Skeletal muscle tissue (tissue), 4 donors: ENCODE results near the gene RALA. TPM values are rescaled to one million over a fixed set of nuclear protein-coding genes. Genes with fewer than 3 reads are reported as not detected.

Experiments
- H3K27ac ChIP-seq: one replicate; pipeline ENCODE4 v1.7.0; 2013; ENCODE audit warnings: mild to moderate bottlenecking, low read depth, low read length, inconsistent platforms
- H3K27me3 ChIP-seq, 3 donors: one replicate each; pipeline ENCODE4 v1.7.0; 2013; ENCODE audit warnings: low read length in 3 of 3; ENCODE audit not compliant: control insufficient read depth in 3 of 3, insufficient read depth in 3 of 3
- H3K36me3 ChIP-seq, 3 donors: one replicate each; pipeline ENCODE4 v1.7.0; 2013; ENCODE audit warnings: low read length in 3 of 3; ENCODE audit not compliant: control insufficient read depth in 3 of 3, insufficient read depth in 3 of 3
- H3K4me1 ChIP-seq, 3 donors: one replicate each; pipeline ENCODE4 v1.7.0; 2013; ENCODE audit warnings: low read length in 3 of 3, mild to moderate bottlenecking in 3 of 3; ENCODE audit not compliant: control insufficient read depth in 3 of 3, insufficient read depth in 3 of 3
- H3K4me3 ChIP-seq, 3 donors: one replicate each; pipeline ENCODE4 v1.7.0; 2013; ENCODE audit warnings: low read length in 3 of 3
- H3K9ac ChIP-seq, 3 donors: one replicate each; pipeline ENCODE4 v1.7.0; 2013; ENCODE audit warnings: low read length in 3 of 3, mild to moderate bottlenecking in 3 of 3, moderate library complexity in 2 of 3, low read depth in 1 of 3
- H3K9me3 ChIP-seq, 3 donors: one replicate each; pipeline ENCODE4 v1.7.0; 2013; ENCODE audit warnings: low read length in 3 of 3; ENCODE audit not compliant: control insufficient read depth in 3 of 3
- total RNA-seq: library from RNA; depleted of rRNA; stranded (reverse); fragments of >200 nt; gene quantifications from one replicate; pipeline ENCODE4 v1.2.3, GENCODE V29; 2014
- donor health status: Osteomylitis.

Gene RALA
- total RNA-seq, 1 donor from 2014 or later, result 11.5 TPM

DNA sequence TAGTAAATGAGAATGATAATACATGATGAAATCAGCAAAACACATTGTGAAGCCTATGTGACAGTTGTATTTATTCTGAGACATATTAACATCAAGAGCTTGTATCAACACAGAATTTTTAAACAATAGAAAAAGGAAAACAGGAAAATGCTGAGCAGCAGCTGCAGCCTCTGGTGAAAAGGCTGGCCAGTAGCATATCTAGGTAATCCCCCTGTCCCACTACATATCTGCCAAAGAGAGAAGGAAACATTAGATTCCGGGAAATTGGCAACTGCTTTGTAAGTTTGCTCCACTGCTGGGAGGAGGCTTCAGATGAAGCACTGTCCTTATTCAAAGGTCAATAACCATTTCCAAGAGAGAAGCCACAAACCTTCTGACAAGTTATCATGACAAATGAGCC lies 89.4 kb downstream of the RALA start:
- Histone ChIP-seq H3K27me3 (no peaks in the 10 kb centered on the region), H3K36me3 (peaks cover 0 to 1% (median 0%) of the 10 kb centered on the region in 3 donors), H3K4me3 (no peak overlapping the region), H3K4me1 (peaks cover 0 to 12% (median 3%) of the 10 kb centered on the region in 3 donors), H3K27ac (no peak overlapping the region), H3K9ac (no peak overlapping the region), H3K9me3 (peaks cover 0 to 5% (median 2%) of the 10 kb centered on the region in 3 donors)

DNA sequence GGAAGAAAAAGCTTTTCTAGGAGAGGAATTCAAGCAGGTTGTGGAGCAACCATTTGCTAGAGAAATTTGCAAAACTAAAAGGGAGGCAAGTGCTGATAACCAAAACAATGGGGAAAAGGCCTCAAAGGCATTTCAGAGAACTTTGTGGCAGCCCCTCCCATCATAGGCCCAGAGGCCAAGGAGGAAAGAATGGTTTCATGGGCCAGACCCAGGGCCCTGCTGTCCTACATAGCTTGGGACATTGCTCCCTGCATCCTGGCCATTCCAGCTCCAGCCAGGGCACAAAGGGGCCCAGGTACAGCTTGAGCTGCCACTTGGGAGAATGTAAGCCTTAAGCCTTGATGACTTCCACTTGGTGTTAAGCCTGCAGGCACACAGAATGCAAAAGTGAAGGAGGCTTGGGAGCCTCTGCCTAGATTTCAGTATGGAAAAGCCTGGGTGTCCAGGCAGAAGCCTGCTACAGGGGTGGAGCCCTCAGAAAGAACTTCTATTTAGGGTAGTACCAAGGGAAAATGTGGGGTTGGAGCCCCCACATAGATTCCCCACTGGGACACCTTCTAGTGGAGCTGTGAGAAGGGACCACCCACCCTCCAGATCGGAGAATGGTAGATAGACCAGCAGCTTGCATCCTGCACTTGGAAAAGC lies 91.2 kb downstream of the RALA start:
- no peak overlapping the region for H3K27ac ChIP-seq
- H3K4me1 ChIP-seq, result peaks cover 0 to 12% (median 3%) of the 10 kb centered on the region in 3 donors
- H3K36me3 ChIP-seq, result no peaks in the 10 kb centered on the region
- H3K9me3 ChIP-seq, result peaks cover 0 to 5% (median 2%) of the 10 kb centered on the region in 3 donors
- H3K9ac ChIP-seq, result no peak overlapping the region
- H3K4me3 ChIP-seq, result no peak overlapping the region
- H3K27me3 ChIP-seq, result no peaks in the 10 kb centered on the region

DNA sequence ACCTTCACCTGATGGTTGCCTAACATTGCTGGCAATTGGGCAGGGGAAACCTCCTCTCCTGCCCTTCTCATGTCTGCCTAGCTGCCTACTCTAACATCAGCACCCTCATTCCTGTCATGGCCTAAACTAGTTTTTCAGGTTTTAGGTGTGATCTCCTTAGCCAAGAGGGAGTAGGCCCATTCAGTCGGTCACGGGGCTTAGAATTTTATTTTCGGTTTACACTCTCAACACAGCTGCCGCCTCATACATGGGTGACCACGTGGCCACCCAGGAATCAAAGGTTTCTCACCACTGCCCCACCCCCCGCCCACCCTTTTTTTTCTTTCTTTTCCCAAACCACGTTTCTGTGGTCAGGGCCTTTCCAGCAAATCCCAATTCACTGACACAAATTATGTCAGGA lies 97.2 kb downstream of the RALA start:
- H3K4me1 ChIP-seq, result no peaks in the 10 kb centered on the region
- H3K27ac ChIP-seq, result no peak overlapping the region
- no peak overlapping the region for H3K4me3 ChIP-seq
- H3K27me3 ChIP-seq, result no peaks in the 10 kb centered on the region
- no peak overlapping the region for H3K9ac ChIP-seq
- no peaks in the 10 kb centered on the region for H3K9me3 ChIP-seq
- no peaks in the 10 kb centered on the region for H3K36me3 ChIP-seq

DNA sequence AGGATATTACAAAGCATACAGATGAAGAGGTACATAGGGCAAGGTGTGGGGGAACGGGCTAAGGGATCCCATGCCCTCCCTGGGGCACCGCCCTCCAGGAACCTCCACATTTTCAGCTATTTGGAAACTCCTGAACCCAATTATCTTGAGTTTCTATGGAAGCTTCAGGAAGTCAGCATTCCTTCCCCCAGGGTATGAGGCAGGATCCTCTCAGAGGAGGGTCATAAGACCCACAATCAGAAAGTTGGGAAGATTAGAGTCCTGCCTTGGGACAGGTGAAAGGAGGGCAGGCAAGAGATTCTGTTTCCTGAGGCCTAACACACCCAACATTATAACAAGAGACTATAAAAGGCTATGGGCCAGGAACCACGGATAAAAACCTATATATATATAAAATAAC lies 98.0 kb downstream of the RALA start:
- Histone ChIP-seq H3K27me3 (no peaks in the 10 kb centered on the region), H3K9me3 (no peaks in the 10 kb centered on the region), H3K4me3 (no peak overlapping the region), H3K36me3 (no peaks in the 10 kb centered on the region), H3K9ac (no peak overlapping the region), H3K4me1 (no peaks in the 10 kb centered on the region), H3K27ac (no peak overlapping the region)

DNA sequence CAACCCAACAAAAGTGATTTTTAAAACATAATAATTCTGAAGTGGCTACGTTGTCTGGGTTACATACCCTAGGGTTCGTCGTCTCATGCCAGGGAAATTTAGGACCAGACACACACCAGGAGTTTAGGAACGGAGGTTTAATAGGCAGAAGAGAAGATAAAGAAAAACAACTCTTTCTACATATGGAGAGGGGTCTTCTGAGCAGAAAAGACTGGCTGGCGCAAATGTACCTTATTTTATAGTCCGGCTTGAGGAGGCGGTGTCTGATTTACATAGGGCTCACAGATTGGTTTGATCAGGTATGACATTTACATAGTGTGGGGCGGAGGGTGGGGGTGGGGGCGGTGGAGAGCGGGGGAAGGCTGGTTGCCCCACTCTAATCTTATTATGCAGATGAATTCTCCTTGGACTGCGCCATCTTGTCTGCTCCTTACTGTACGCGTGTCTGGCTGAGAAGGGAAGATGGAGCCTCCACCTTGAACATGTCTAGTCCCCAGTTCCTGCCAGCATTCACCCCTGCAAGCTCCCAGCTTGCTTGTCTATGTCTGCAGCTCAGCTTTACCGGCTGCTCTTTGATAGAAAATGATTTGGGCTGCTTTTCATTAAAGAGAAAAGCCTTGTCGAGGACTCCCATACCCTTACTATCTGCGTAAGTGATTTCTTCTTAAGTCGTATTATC lies 98.7 kb downstream of the RALA start:
- no peak overlapping the region for H3K4me3 ChIP-seq
- H3K36me3 ChIP-seq, result no peaks in the 10 kb centered on the region
- H3K9me3 ChIP-seq, result no peaks in the 10 kb centered on the region
- H3K27ac ChIP-seq, result no peak overlapping the region
- H3K9ac ChIP-seq, result no peak overlapping the region
- no peaks in the 10 kb centered on the region for H3K27me3 ChIP-seq
- no peaks in the 10 kb centered on the region for H3K4me1 ChIP-seq

DNA sequence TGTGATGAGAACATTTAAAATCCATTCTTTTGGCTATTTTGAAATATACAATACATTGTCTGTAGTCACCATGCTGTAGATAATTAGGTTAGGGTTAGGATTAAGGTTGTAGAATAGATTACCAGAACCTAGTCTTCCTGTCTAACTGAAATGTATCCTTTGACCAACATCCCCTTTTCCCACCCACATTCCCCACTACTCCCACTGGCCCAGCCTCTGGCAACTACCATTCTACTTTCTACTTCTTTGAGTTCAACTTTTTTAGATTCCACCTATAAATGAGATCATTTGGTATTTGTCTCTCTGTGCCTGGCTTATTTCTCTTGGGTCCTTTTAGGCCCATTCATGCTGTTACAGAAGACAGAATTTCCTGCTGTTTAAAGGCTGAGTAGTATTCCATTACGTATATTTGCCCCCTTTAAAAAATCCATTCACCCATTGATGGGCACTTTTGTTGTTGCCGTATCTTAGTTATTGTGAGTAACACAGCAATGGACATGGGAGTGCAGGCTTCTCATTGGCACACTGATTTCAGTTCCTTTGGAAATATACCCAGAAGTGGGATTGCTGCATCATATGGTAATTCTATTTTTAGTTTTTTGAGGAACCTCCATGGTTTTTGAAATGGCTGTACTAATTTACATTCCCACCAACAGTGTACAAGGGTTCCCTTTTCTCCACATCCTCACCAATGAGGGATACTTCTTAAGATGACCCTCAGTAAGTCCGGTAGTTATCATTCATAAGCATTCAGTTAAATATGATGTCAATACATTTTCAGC lies 104.0 kb downstream of the RALA start:
- Histone ChIP-seq H3K9me3 (no peaks in the 10 kb centered on the region), H3K36me3 (no peaks in the 10 kb centered on the region), H3K4me1 (peaks cover 0 to under 1% (median 0%) of the 10 kb centered on the region in 3 donors), H3K9ac (no peak overlapping the region), H3K4me3 (no peak overlapping the region), H3K27me3 (no peaks in the 10 kb centered on the region), H3K27ac (no peak overlapping the region)

DNA sequence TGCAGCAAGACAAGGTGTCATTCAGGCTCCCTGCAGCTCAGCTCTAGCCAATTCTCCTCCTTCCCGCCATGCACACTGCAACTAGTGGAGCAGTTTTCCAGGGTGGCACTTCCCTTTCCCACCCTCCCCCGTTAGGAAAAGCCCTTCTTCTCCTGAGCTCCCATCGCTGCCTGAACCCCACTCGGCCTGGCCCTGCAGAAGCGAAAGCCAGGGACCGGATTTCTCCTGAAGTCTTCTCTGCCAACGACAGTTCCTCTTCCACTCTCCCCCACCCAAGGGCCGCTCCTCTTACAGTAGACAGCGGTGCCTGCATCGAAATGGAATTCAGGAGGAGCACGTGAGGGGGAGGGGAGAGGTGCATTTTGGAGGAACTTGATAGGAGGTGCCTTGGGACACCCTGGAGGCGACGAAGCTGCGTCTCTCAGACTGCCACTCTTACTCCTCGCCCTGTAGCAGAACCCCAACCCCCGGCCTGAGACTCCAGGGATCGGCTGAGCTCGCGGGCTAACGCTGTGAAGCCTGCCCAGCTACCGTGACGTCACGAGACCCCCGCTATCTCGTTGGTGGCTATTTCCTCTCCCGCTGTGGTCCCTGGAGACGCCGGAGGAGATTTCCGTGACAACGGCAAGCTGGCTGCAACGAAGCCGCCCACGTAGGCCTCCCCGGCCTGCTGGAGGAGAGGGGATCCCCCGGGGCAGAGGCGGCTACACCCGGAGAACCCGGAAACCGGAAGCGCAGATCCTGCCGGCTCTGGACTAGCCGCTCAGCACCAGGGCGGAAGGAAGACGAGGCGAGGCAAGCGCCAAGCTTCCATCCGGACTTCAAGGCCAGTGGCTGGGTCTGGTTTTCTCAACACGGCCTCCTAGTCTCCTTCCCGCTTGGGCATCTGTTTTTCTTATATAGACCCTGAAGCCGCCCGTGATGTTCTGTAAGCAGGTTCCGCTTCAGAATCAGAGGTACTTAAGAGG lies 109.7 kb downstream of the RALA start:
- H3K9me3 ChIP-seq, result no peaks in the 10 kb centered on the region
- peak overlapping the region; percentile 54 to 79 (median 77) for H3K9ac ChIP-seq
- no peaks in the 10 kb centered on the region for H3K27me3 ChIP-seq
- no peaks in the 10 kb centered on the region for H3K36me3 ChIP-seq
- peak overlapping the region; percentile 77 to 90 (median 90) for H3K4me3 ChIP-seq
- H3K4me1 ChIP-seq, result peaks cover 13 to 19% (median 17%) of the 10 kb centered on the region in 3 donors
- H3K27ac ChIP-seq, result peak overlapping the region; percentile 62

DNA sequence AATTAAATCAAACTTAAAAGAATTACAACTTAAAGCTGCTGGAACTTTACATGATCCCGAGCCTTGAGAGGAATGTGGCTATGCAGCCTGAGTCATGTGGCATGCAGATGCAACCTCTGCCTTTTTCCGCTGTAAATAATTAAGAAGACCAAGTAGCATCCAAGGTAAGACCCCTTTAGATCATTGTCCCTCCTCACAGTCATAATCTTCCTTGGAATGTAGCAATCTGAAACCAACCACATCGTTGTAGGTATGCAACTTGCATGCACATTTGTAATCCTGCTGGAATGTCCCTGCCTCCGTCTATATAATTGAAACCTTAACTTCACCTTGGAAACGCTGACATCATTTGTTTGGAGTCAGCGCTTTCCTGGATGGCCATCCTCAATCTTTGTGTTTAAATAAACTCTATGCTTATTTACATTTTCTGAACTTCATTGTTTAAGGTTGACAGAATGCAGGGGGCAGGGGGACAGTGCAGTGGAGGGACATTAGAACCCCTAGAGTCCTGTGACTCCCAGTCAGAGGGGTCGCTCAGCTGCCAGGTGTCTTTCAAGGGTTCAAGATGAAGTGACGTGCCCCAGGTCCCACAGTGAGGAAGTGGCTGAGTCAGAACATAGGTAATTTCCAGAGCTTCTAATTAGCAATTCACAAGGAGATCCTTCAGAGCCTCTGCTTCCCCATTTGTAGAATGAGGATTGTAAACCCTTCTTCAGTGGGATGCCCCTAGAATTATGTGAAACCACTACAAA lies 110.7 kb downstream of the RALA start:
- Histone ChIP-seq H3K36me3 (no peaks in the 10 kb centered on the region), H3K4me1 (peaks cover 13 to 19% (median 17%) of the 10 kb centered on the region in 3 donors)

DNA sequence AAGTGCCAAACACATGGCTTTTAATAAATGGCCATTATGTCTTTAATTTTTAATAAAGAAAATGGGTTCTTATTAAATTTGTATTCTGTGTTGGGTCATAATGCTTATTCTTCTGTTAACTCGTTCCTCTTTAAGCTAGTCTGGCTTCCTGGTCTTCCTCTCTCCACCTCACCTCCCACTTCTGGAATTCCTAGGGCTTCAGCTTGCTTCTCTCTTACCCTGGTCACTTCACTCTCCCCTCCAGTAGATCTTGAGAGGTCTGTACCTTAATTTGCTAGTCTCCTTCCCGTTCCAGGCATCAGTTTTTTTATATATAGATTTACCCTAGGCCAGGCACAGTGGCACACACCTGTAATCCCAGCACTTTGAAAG lies 111.2 kb downstream of the RALA start:
- Histone ChIP-seq H3K4me3 (peak overlapping the region in 1 of 3 donors; percentile 90), H3K4me1 (peaks cover 13 to 19% (median 17%) of the 10 kb centered on the region in 3 donors), H3K27ac (no peak overlapping the region), H3K9ac (no peak overlapping the region), H3K9me3 (no peaks in the 10 kb centered on the region), H3K36me3 (no peaks in the 10 kb centered on the region), H3K27me3 (no peaks in the 10 kb centered on the region)

More for the DNA sequence above, 110.7 kb downstream of the RALA start:
- Histone ChIP-seq H3K4me3 (peak overlapping the region; percentile 77 to 90 (median 90)), H3K27ac (peak overlapping the region; percentile 62), H3K9me3 (no peaks in the 10 kb centered on the region), H3K27me3 (no peaks in the 10 kb centered on the region), H3K9ac (peak overlapping the region; percentile 54 to 79 (median 77))
